Mesangial cell (primary cell): ENCODE data around the gene GABRA5. TPM values are rescaled to one million over a fixed set of nuclear protein-coding genes. Genes with fewer than 3 reads are reported as not detected.

Experiments used
- total RNA-seq: library from RNA; depleted of rRNA; stranded (reverse); fragments of >200 nt; gene quantifications from 2 replicates; pipeline ENCODE4 v1.2.3, GENCODE V29; 2015

GABRA5 gene
- 0.25 and 0.33 TPM in 2 replicates for total RNA-seq

DNA sequence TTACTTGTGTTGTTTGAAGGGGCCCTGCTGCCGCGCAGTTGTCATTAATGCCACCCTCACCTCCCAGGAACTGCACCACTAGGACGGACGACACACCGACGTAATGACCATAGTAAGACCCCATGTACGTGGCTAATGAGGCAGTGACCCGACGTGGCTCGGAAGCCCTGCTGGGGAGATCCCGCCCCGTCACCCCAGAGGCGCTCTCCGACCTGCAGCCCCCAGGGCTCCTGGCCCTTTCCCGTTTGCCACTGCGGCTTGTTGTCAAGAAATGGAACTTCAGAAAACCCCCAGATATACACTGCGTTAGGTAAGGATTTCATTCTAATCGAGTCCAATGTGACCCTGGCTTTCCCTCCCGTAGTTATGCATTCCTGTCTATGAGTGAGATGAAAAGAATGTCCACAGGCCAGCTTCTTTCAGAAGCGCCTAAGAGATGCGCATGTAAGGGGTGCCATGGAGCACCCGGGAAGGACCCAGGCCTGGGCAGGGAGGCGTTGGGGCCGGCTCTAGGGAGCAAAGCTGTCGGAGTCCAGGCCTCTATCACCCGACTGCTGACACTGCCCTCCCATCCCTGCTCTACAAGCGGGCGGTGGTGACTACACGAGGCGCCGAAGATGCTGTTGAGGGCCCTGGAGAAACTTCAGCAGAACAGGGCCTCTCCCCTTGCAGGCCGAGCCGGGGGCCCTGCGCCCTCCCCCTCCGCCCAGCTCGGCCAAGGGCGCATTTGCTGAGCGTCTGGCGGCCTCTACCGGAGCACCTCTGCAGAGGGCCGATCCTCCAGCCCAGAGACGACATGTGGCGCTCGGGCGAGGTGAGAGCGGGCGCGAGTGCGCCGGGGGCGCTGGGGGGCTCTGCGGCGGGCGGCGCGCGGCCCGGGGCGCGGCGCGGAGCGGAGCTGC is at the start of gene GABRA5:
Gene GABRA5 (plus strand): TSS at position 765 of the 902 bp plus-strand sequence. CDS start 2,187 bp downstream, outside the sequence.

DNA sequence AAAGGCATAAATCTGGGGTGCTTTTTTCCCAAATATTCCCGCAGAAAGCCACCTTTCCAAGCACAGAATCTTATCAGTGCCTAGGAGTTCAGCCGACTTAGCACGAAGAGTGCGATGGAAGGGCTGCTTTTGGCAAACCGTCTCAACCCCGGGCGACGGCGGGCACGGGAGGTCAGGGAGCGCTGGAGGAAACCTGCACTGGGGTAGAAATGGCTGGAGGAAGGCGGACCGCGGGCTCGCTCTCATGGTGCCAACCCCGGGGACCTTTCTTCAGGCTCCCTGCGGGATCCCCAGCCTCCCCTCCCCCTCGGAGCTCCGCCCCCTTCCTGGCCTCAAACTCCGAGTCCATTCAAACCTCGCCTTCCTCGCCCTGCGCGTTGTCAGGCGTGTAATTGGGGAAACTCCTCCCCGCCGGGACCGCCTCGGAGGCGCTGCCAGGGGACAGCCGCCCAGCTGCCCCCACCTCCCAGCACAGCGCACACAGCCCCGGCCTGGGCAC is 103.9 kb downstream of the GABRA5 start, which contains the start of gene GABRG3:
Gene GABRG3 (plus strand): TSS at position 470 of the 499 bp plus-strand sequence.

Other genes starting within 250 kb of the GABRA5 start
- 0.16 and 2.4 TPM in 2 replicates for gene GABRB3, start 94.0 kb upstream of the GABRA5 start, total RNA-seq
- gene GABRG3, start 104.1 kb downstream of the GABRA5 start, total RNA-seq, result not detected in 2 replicates